GM12878 (cell line): Measurements from ENCODE around the gene KIF5A. TPM values are rescaled to one million over a fixed set of nuclear protein-coding genes. Genes with fewer than 3 reads are reported as not detected.

Source experiments
- ATAC-seq: fragments of 200-7000 bp; cut with Tn5 transposase; 3 replicates; pipeline ENCODE4 v1.9.1; 2020; ENCODE audit warnings: mild to moderate bottlenecking, moderate library complexity
- BruUV-seq: library from RNA; stranded (reverse); fragments of 400-500 nt; replicated peaks from 2 replicates; lab custom pipeline; 2021; lab: Mats Ljungman, UMichigan
- CTCF ChIA-PET: fragments of 300-600 bp; sonication (Branson Sonifier 250); formaldehyde crosslinking; extraction: SDS; loops from one replicate; lab custom pipeline; 2021; ENCODE audit warnings: inconsistent platforms; lab: Yijun Ruan, JAX
- POLR2A ChIA-PET: fragments of 350-600 bp; formaldehyde crosslinking; extraction: SDS; loops from one replicate; lab custom pipeline; 2021; ENCODE audit warnings: inconsistent platforms; lab: Charles Lee
- RAD21 ChIA-PET: fragments of 300-600 bp; sonication (Branson Sonifier 250); formaldehyde crosslinking; loops from one replicate; lab custom pipeline; 2023; ENCODE audit warnings: antibody characterized with exemption; ENCODE audit not compliant: unreplicated experiment; lab: Charles Lee
- SMC1A ChIA-PET: fragments of 300-600 bp; sonication (Branson Sonifier 250); formaldehyde crosslinking; loops from one replicate; lab custom pipeline; 2023; ENCODE audit not compliant: unreplicated experiment, uncharacterized antibody; lab: Charles Lee
- DNase-seq: peaks from one replicate; pipeline ENCODE4 v3.0.0-alpha.2; 2011; ENCODE audit warnings: low read depth, low spot score
- FAIRE-seq: peaks from 3 replicates; lab custom pipeline; 2011; peaks lifted over from hg19 to GRCh38; lab: Jason Lieb, UNC
- H2AFZ ChIP-seq: 2 replicates; pipeline ENCODE4 v1.6.0; 2011; ENCODE audit warnings: low read depth, low read length, control low read depth; ENCODE audit not compliant: control insufficient read depth
- H3K27ac ChIP-seq: 2 replicates; pipeline ENCODE4 v1.5.1; 2011; ENCODE audit warnings: control low read depth; ENCODE audit not compliant: control insufficient read depth, insufficient read depth
- H3K27me3 ChIP-seq, 2 experiments: replicated peaks in 1 of 2; 2 replicates each; pipeline versions ENCODE4 v1.6.0 to v1.6.1; 2011; ENCODE audit warnings: low read length in 1 of 2; ENCODE audit not compliant: control insufficient read depth in 2 of 2, insufficient read depth in 2 of 2
- H3K36me3 ChIP-seq, 2 experiments: 2 replicates each; pipeline ENCODE4 v1.5.1; 2011; ENCODE audit warnings: low read length in 1 of 2; ENCODE audit not compliant: control insufficient read depth in 2 of 2, insufficient read depth in 2 of 2
- H3K4me1 ChIP-seq: 2 replicates; pipeline ENCODE4 v1.6.1; 2011; ENCODE audit warnings: mild to moderate bottlenecking, low read length, moderate library complexity, mixed read lengths; ENCODE audit not compliant: control insufficient read depth, insufficient read depth
- H3K4me2 ChIP-seq: 2 replicates; pipeline ENCODE4 v1.6.0; 2011; ENCODE audit warnings: control low read depth; ENCODE audit not compliant: control insufficient read depth, insufficient read depth
- H3K4me3 ChIP-seq: fragments of 200-600 bp; sonication (generic); 2 replicates; pipeline ENCODE4 v1.5.1; 2016
- H3K79me2 ChIP-seq: 2 replicates; pipeline ENCODE4 v1.6.0; 2011; ENCODE audit warnings: low read length; ENCODE audit not compliant: control insufficient read depth, insufficient read depth
- H3K9ac ChIP-seq: 2 replicates; pipeline ENCODE4 v1.8.0; 2011; ENCODE audit warnings: low read length, control low read depth, mixed read lengths; ENCODE audit not compliant: control insufficient read depth, insufficient read depth
- H3K9me3 ChIP-seq: replicated peaks from 3 replicates; pipeline ENCODE4 v1.5.1; 2011; ENCODE audit warnings: mild to moderate bottlenecking, low read length; ENCODE audit not compliant: control insufficient read depth, insufficient read depth
- H4K20me1 ChIP-seq: 2 replicates; pipeline ENCODE4 v1.6.0; 2011; ENCODE audit not compliant: control insufficient read depth, insufficient read depth
- NR2F1 ChIP-seq: fragments of 450-650 bp; conservative IDR thresholded peaks from 2 replicates; pipeline ENCODE4 v1.6.1; 2017; ENCODE audit warnings: mild to moderate bottlenecking
- POLR2A ChIP-seq: IDR thresholded peaks from 2 replicates; pipeline ENCODE4 v1.6.1; 2011; ENCODE audit warnings: low read depth, mild to moderate bottlenecking, low read length
- WGBS: methylation state at CpG from one replicate; pipeline ENCODE4 v1.1.6; 2016; ENCODE audit warnings: low lambda C conversion rate; ENCODE audit not compliant: insufficient replicate concordance, insufficient coverage; ENCODE audit errors: missing lambda C conversion rate; 5-methylcytosine and 5-hydroxymethylcytosine counted together
- in situ Hi-C: fragments of 300-500 bp; cut with MboI; formaldehyde crosslinking; loops from 9 replicates; pipeline ENCODE4 v1.14.3; 2018; ENCODE audit warnings: mixed read lengths
- intact Hi-C: fragments of 100-400 bp; cut with micrococcal nuclease; formaldehyde crosslinking; loops from one replicate; pipeline ENCODE4 v1.14.2; 2022; ENCODE audit not compliant: unreplicated experiment
- polyA plus RNA-seq, 11 experiments: library from polyadenylated mRNA; depleted of rRNA in 4 of 11; unstranded in 6 of 11; stranded (reverse) in 5 of 11; fragments of >200 nt; fragmentation: Nextera tagmentation in 4 of 11; fragmentation: Illumina TruSeq in 1 of 11; extraction: Ambion mirVana in 4 of 11; extraction: Trizol in 1 of 11; gene quantifications; 1 replicate in 1 of 11; 2 replicates in 10 of 11; pipeline versions ENCODE4 v1.2.1 to v1.2.3, GENCODE V29; 2011 to 2016; ENCODE audit warnings: inconsistent platforms in 2 of 11, missing spikeins in 2 of 11, low read depth in 1 of 11
- total RNA-seq, 4 experiments: library from RNA; depleted of rRNA in 3 of 4; stranded (reverse); fragments of >200 nt in 3 of 4; fragmentation: Illumina TruSeq in 1 of 4; extraction: Trizol in 1 of 4; gene quantifications; 2 replicates each; pipeline versions ENCODE4 v1.2.1 to v1.2.3, GENCODE V29; 2013 to 2021
- TF ChIP-seq, protein P1 (sequence below): IDR thresholded peaks from 2 replicates; pipeline ENCODE4 v1.6.1; 2011; ENCODE audit warnings: low read depth, low read length, improper control_type of control experiment, borderline replicate concordance

The KIF5A gene
- total and polyA plus RNA-seq, 10 of the 15 experiments (the other 5 are each of a cell fraction or from before 2014, with no cell fraction given): 0.35 to 2.9 (median 0.97) TPM

DNA sequence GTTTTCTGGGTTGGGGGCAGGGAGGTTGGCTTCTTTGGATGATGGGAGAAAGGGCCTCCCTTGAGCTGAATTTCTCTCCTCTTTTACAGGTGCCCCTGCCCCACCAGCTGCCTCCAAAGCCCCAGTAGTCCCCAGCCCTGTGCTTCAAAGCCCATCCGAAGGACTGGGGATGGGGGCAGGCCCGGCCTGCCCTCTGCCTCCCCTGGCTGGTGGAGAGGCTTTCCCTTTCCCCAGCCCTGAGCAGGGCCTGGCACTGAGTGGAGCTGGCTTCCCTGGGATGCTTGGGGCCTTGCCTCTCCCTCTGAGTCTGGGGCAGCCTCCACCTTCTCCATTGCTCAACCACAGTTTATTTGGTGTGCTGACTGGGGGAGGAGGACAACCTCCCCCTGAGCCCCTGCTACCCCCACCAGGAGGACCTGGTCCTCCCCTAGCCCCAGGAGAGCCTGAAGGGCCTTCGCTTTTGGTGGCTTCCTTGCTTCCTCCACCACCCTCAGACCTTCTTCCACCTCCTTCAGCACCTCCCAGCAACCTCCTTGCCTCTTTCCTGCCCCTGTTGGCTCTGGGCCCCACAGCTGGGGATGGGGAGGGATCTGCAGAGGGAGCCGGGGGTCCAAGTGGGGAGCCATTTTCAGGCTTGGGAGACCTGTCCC, 23.2 kb upstream of the KIF5A start:
- Histone ChIP-seq H3K4me2 (no peak overlapping the region), H3K27me3 (no peaks in the 10 kb centered on the region), H3K9ac (no peak overlapping the region), H3K27ac (no peak overlapping the region), H3K9me3 (no peaks in the 10 kb centered on the region), H3K79me2 (peaks cover 23% of the 10 kb centered on the region), H3K4me3 (no peak overlapping the region), H2AFZ (no peak overlapping the region), H3K36me3 (peaks cover 15 to 25% of the 10 kb centered on the region in 2 experiments), H4K20me1 (no peaks in the 10 kb centered on the region), H3K4me1 (peaks cover 22% of the 10 kb centered on the region)
- ChIA-PET RAD21 (no interaction called here), SMC1A (no interaction called here), POLR2A (no interaction called here), CTCF (no interaction called here)
- TF ChIP-seq, protein P1, sequence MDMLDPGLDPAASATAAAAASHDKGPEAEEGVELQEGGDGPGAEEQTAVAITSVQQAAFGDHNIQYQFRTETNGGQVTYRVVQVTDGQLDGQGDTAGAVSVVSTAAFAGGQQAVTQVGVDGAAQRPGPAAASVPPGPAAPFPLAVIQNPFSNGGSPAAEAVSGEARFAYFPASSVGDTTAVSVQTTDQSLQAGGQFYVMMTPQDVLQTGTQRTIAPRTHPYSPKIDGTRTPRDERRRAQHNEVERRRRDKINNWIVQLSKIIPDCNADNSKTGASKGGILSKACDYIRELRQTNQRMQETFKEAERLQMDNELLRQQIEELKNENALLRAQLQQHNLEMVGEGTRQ: no peak
- TF ChIP-seq POLR2A: peak; percentile 15; the same call in 1 of the 2 replicates
- WGBS: 74% methylated on average over 3 of the region's 4 CpGs
- no TSS peak for BruUV-seq
- in situ Hi-C loops (no loop called here), intact Hi-C loops (no loop called here)
- FAIRE-seq (no peak), ATAC-seq (no peak), DNase-seq (no peak)

DNA sequence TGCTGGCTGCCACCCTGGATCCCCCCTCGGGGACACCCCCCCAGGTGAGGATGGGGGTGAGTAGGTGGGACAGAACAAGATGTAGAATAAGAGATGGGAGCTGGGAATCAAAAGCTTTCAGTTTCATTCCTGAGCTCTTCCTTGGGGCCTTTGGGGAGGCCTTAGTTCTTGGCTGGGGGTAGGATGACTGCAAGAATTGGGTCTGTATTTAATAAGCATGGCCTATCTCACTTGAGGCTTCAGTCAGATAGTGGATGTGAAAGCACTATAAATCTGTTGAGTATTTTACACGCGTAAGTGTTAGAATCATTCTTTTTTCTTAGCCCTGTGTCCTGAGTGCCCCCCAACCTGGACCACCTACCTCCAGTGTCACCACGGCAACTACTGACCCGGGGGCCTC, 22.7 kb upstream of the KIF5A start:
- peaks cover 23% of the 10 kb centered on the region for H3K79me2 ChIP-seq
- no TSS peak for BruUV-seq
- H3K9ac ChIP-seq: no peak overlapping the region
- RAD21 ChIA-PET: no interaction called here
- 98% methylated on average over 5 of the region's 5 CpGs for WGBS
- H3K4me1 ChIP-seq: peaks cover 16% of the 10 kb centered on the region
- no peaks in the 10 kb centered on the region for H3K27me3 ChIP-seq
- intact Hi-C loops (no loop called here), in situ Hi-C loops (no loop called here)
- no peaks in the 10 kb centered on the region for H4K20me1 ChIP-seq
- H3K27ac ChIP-seq: no peak overlapping the region
- FAIRE-seq (no peak), DNase-seq (no peak), ATAC-seq (no peak)
- POLR2A ChIA-PET: no interaction called here
- SMC1A ChIA-PET: no interaction called here
- H3K4me3 ChIP-seq: no peak overlapping the region
- H2AFZ ChIP-seq: no peak overlapping the region
- H3K36me3 ChIP-seq: peaks cover 19 to 28% of the 10 kb centered on the region in 2 experiments
- no peak overlapping the region for H3K4me2 ChIP-seq
- no peak for TF ChIP-seq NR2F1
- CTCF ChIA-PET: no interaction called here
- H3K9me3 ChIP-seq: no peaks in the 10 kb centered on the region
